K562 (cell line): ENCODE measurements around the gene POU2AF1. TPM values are rescaled to one million over a fixed set of nuclear protein-coding genes. Genes with fewer than 3 reads are reported as not detected.

ENCODE experiments used
- ATAC-seq: fragments of 200-7000 bp; cut with Tn5 transposase; 3 replicates; pipeline ENCODE4 v1.9.1; 2020; ENCODE audit warnings: moderate library complexity
- BruUV-seq: library from RNA; stranded (reverse); fragments of 400-500 nt; replicated peaks from 2 replicates; lab custom pipeline; 2021; lab: Mats Ljungman, UMichigan
- CTCF ChIA-PET: fragments of 300-600 bp; formaldehyde crosslinking; extraction: SDS; loops from one replicate; lab custom pipeline; 2021; ENCODE audit warnings: low intra/inter-chr PET ratio; lab: Yijun Ruan, JAX
- POLR2A ChIA-PET: fragments of 300-600, 350-650 bp; sonication (Branson Sonifier 250); formaldehyde crosslinking; extraction: SDS; loops from one replicate; lab custom pipeline; 2021; ENCODE audit warnings: antibody characterized with exemption, inconsistent platforms; lab: Yijun Ruan, JAX
- DNase-seq, 4 experiments: peaks; one replicate each; pipeline versions ENCODE4 v3.0.0 to v3.0.0-alpha.2; 2011 to 2018; ENCODE audit warnings: low spot score in 3 of 4, mixed read lengths in 3 of 4; ENCODE audit errors: extremely low read depth in 1 of 4
- FAIRE-seq: peaks from 2 replicates; lab custom pipeline; 2011; peaks lifted over from hg19 to GRCh38; lab: Jason Lieb, UNC
- H2AFZ ChIP-seq: 2 replicates; pipeline ENCODE4 v1.6.0; 2011; ENCODE audit warnings: low read depth, low read length, control low read depth, inconsistent platforms
- H3K27ac ChIP-seq: fragments of 200-600 bp; 3 replicates; pipeline ENCODE4 v1.8.0; 2011; ENCODE audit warnings: low read depth, mild to moderate bottlenecking, control low read depth, inconsistent platforms, low read length, moderate library complexity, mixed read lengths; ENCODE audit errors: extremely low read depth
- H3K27me3 ChIP-seq, 2 experiments: fragments of 300-600 bp in 1 of 2; 2 replicates in 1 of 2; 3 replicates in 1 of 2; pipeline versions ENCODE4 v1.6.0 to v1.8.0; 2011; ENCODE audit warnings: inconsistent platforms in 2 of 2, low read length in 2 of 2, mild to moderate bottlenecking in 1 of 2, mixed read lengths in 1 of 2, moderate library complexity in 1 of 2; ENCODE audit not compliant: control insufficient read depth in 2 of 2, insufficient read depth in 2 of 2
- H3K36me3 ChIP-seq: fragments of 300-600 bp; 3 replicates; pipeline ENCODE4 v1.8.0; 2011; ENCODE audit warnings: mild to moderate bottlenecking, low read length, inconsistent platforms; ENCODE audit not compliant: control insufficient read depth, insufficient read depth
- H3K4me1 ChIP-seq, 2 experiments: fragments of 200-600 bp in 1 of 2; replicated peaks in 1 of 2; 2 replicates in 1 of 2; 3 replicates in 1 of 2; pipeline versions ENCODE4 v1.5.1 to v1.8.0; 2011; ENCODE audit warnings: inconsistent platforms in 2 of 2, low read length in 2 of 2, mild to moderate bottlenecking in 1 of 2, mixed read lengths in 1 of 2, moderate library complexity in 1 of 2; ENCODE audit not compliant: control insufficient read depth in 2 of 2, insufficient read depth in 2 of 2
- H3K4me2 ChIP-seq: 2 replicates; pipeline ENCODE4 v1.6.1; 2011; ENCODE audit warnings: low read length, control low read depth, inconsistent platforms, mixed read lengths; ENCODE audit not compliant: insufficient read depth
- H3K4me3 ChIP-seq: fragments of 200-600 bp; sonication (generic), shearing (Covaris generic); 2 replicates; pipeline ENCODE4 v1.5.1; 2016; ENCODE audit warnings: control low read depth, inconsistent platforms
- H3K79me2 ChIP-seq: fragments of 200-600 bp; 3 replicates; pipeline ENCODE4 v1.8.0; 2011; ENCODE audit warnings: low read length, inconsistent platforms; ENCODE audit not compliant: control insufficient read depth, insufficient read depth
- H3K9ac ChIP-seq, 2 experiments: 2 replicates each; pipeline versions ENCODE4 v1.6.0 to v1.6.1; 2011; ENCODE audit warnings: low read depth in 2 of 2, low read length in 2 of 2, control low read depth in 1 of 2, inconsistent platforms in 1 of 2, mild to moderate bottlenecking in 1 of 2, mixed read lengths in 1 of 2; ENCODE audit not compliant: insufficient read depth in 1 of 2
- H3K9me1 ChIP-seq: one replicate; pipeline ENCODE4 v1.6.0; 2011; ENCODE audit warnings: inconsistent platforms, mild to moderate bottlenecking, low read length, moderate library complexity; ENCODE audit not compliant: control insufficient read depth, insufficient read depth
- H3K9me3 ChIP-seq: replicated peaks from 2 replicates; pipeline ENCODE4 v1.5.1; 2011; ENCODE audit warnings: low read depth, low read length, inconsistent platforms; ENCODE audit not compliant: control insufficient read depth, insufficient read depth
- H4K20me1 ChIP-seq: replicated peaks from 2 replicates; pipeline ENCODE4 v1.6.1; 2011; ENCODE audit warnings: low read length, inconsistent platforms, mixed read lengths; ENCODE audit not compliant: control insufficient read depth, insufficient read depth
- CREBBP ChIP-seq: IDR thresholded peaks from one replicate; pipeline ENCODE4 v1.6.1; 2012; ENCODE audit warnings: low read depth, mild to moderate bottlenecking, control low read depth, inconsistent platforms, low read length
- CTBP1 ChIP-seq: fragments of 450-650 bp; IDR thresholded peaks from 2 replicates; pipeline ENCODE4 v1.6.1; 2016; ENCODE audit warnings: borderline replicate concordance
- DDX20 ChIP-seq: fragments of 450-650 bp; IDR thresholded peaks from 2 replicates; pipeline ENCODE4 v1.6.1; 2016; ENCODE audit warnings: missing genetic modification characterization, low read depth, mild to moderate bottlenecking, missing compliant biosample characterization, moderate library complexity
- MAFK ChIP-seq: IDR thresholded peaks from 2 replicates; pipeline ENCODE4 v1.6.1; 2011; ENCODE audit warnings: low read length, improper control_type of control experiment
- NCOR1 ChIP-seq: fragments of 450-650 bp; IDR thresholded peaks from 2 replicates; pipeline ENCODE4 v1.6.1; 2016; ENCODE audit warnings: mild to moderate bottlenecking, moderate library complexity
- SRSF1 ChIP-seq: fragments of 200-400 bp; formaldehyde crosslinking; IDR thresholded peaks from 2 replicates; pipeline ENCODE4 v1.6.1; 2017; ENCODE audit warnings: mild to moderate bottlenecking, low read depth, low read length, moderate library complexity
- U2AF2 ChIP-seq: fragments of 200-400 bp; formaldehyde crosslinking; optimal IDR thresholded peaks from 2 replicates; pipeline ENCODE3; 2017; ENCODE audit warnings: low read depth, mild to moderate bottlenecking, low read length
- YY1 ChIP-seq, 3 experiments: IDR thresholded peaks; 2 replicates each; pipeline ENCODE4 v1.6.1; 2011; ENCODE audit warnings: low read length in 2 of 3, mild to moderate bottlenecking in 2 of 3, moderate library complexity in 2 of 3, borderline replicate concordance in 1 of 3, control low read depth in 1 of 3, low read depth in 1 of 3; ENCODE audit not compliant: insufficient read depth in 3 of 3, insufficient replicate concordance in 2 of 3, control insufficient read depth in 1 of 3, insufficient read length in 1 of 3; ENCODE audit errors: extremely low read depth in 1 of 3
- ZFX ChIP-seq: sonication (generic); formaldehyde crosslinking; IDR thresholded peaks from 2 replicates; pipeline ENCODE4 v1.8.0; 2022; ENCODE audit warnings: mild to moderate bottlenecking, missing genetic modification reagents, moderate library complexity
- ZNF316 ChIP-seq: fragments of 450-650 bp; IDR thresholded peaks from 2 replicates; pipeline ENCODE4 v1.6.1; 2016
- ZNF655 ChIP-seq: fragments of 250-450 bp; sonication (Bioruptor Pico); IDR thresholded peaks from 2 replicates; pipeline ENCODE4 v1.5.0; 2021
- WGBS: fragments of 100-300 bp; shearing (Covaris generic); methylation state at CpG from one replicate; pipeline ENCODE4 v1.1.6; 2016; ENCODE audit warnings: low coverage, mixed read lengths; ENCODE audit not compliant: insufficient coverage; ENCODE audit errors: missing lambda C conversion rate; 5-methylcytosine and 5-hydroxymethylcytosine counted together
- in situ Hi-C: fragments of 300-500 bp; cut with MboI; formaldehyde crosslinking; loops from 4 replicates; pipeline ENCODE4 v1.15.0; 2018; ENCODE audit warnings: inconsistent platforms, mixed read lengths
- intact Hi-C: fragments of 100-400 bp; cut with micrococcal nuclease; formaldehyde crosslinking; loops from 2 replicates; pipeline ENCODE4 v1.14.2; 2022
- polyA plus RNA-seq, 8 experiments: library from polyadenylated mRNA; depleted of rRNA in 4 of 8; stranded (reverse) in 5 of 8; unstranded in 3 of 8; fragments of >200 nt; fragmentation: Nextera tagmentation in 2 of 8; fragmentation: Illumina TruSeq in 1 of 8; extraction: Ambion mirVana in 2 of 8; extraction: Trizol in 1 of 8; gene quantifications; 2 replicates each; pipeline versions ENCODE4 v1.2.1 to v1.2.3, GENCODE V29; 2011 to 2014; ENCODE audit warnings: inconsistent platforms in 1 of 8, missing spikeins in 1 of 8
- total RNA-seq, 7 experiments: library from RNA; depleted of rRNA in 6 of 7; stranded (reverse); fragments of >200 nt in 6 of 7; fragmentation: Illumina TruSeq in 2 of 7; extraction: Trizol in 2 of 7; gene quantifications; 2 replicates each; pipeline versions ENCODE4 v1.2.1 to v1.2.3, GENCODE V29; 2011 to 2021; ENCODE audit warnings: low replicate concordance in 1 of 7
- TF ChIP-seq, protein P1 (sequence below): IDR thresholded peaks from 3 replicates; pipeline ENCODE4 v1.6.1; 2011; ENCODE audit warnings: borderline replicate concordance, mild to moderate bottlenecking; ENCODE audit not compliant: insufficient read length, insufficient read depth

Gene POU2AF1
- total and polyA plus RNA-seq, 9 of the 15 experiments (the other 6 are each of a cell fraction or from before 2014, with no cell fraction given): 0.09 TPM; not detected in 8

- DNase-seq (no peak), FAIRE-seq (no peak), ATAC-seq (no peak)
- Histone ChIP-seq H3K27ac (no peak overlapping the region), H3K79me2 (no peaks in the 10 kb centered on the region), H3K4me2 (no peak overlapping the region), H2AFZ (no peak overlapping the region), H3K9ac (no peak overlapping the region), H3K9me1 (no peaks in the 10 kb centered on the region), H3K27me3 (peaks cover 0 to 6% of the 10 kb centered on the region in 2 experiments; a peak in 1 of 5 replicates), H3K4me1 (peaks cover 0 to 3% of the 10 kb centered on the region in 2 experiments; a peak in 1 of 5 replicates), H3K9me3 (no peaks in the 10 kb centered on the region), H4K20me1 (no peaks in the 10 kb centered on the region), H3K4me3 (no peak overlapping the region), H3K36me3 (no peaks in the 10 kb centered on the region)
- ChIA-PET POLR2A (interaction anchor here (0.6 kb wide), 1 partner anchor 1944 kb away, joined by 3 read pairs; no protein-coding TSS in a partner anchor), CTCF (no interaction called here)
- intact Hi-C loops: no loop called here
- TF ChIP-seq ZNF316 (peak; percentile 36; the same call in 1 of the 2 replicates), YY1 (IDR thresholded peaks at IDR 0.05; ENCODE audit: borderline replicate concordance in 1 of 3, control insufficient read depth in 1 of 3, extremely low read depth in 1 of 3, insufficient read depth in 3 of 3, insufficient read length in 1 of 3, insufficient replicate concordance in 2 of 3, low read depth in 1 of 3, low read length in 2 of 3) (no peak), MAFK (peak; percentile 3; the same call in 1 of the 2 replicates)
- 1% methylated on average over 6 of the region's 6 CpGs for WGBS
- no TSS peak for BruUV-seq
- in situ Hi-C loops: no loop called here
Observed at GRCh38 chr11:111361874-111362273, 17.2 kb downstream of the POU2AF1 start.

GRCh38 chr11:111361052-111361801, 17.8 kb downstream of the POU2AF1 start:
- no peaks in the 10 kb centered on the region for H3K9me1 ChIP-seq
- no peak overlapping the region for H3K9ac ChIP-seq
- no peak for DNase-seq
- H3K4me2 ChIP-seq: no peak overlapping the region
- no peak overlapping the region for H3K4me3 ChIP-seq
- in situ Hi-C loops: no loop called here
- CTCF ChIA-PET: no interaction called here
- peaks cover 0 to 3% of the 10 kb centered on the region in 2 experiments; a peak in 1 of 5 replicates for H3K4me1 ChIP-seq
- H3K27me3 ChIP-seq: peaks cover 0 to 5% of the 10 kb centered on the region in 2 experiments; a peak in 1 of 5 replicates
- no peak for FAIRE-seq
- H3K9me3 ChIP-seq: no peaks in the 10 kb centered on the region
- no peaks in the 10 kb centered on the region for H4K20me1 ChIP-seq
- POLR2A ChIA-PET: interaction anchor here (0.6 kb wide), 1 partner anchor 1943 kb away, joined by 3 read pairs; no protein-coding TSS in a partner anchor
- H3K27ac ChIP-seq: no peak overlapping the region
- H3K36me3 ChIP-seq: no peaks in the 10 kb centered on the region
- intact Hi-C loops: no loop called here
- no peak overlapping the region for H2AFZ ChIP-seq
- WGBS: 0% methylated on average over 7 of the region's 7 CpGs
- BruUV-seq: no TSS peak
- ATAC-seq: no peak
- no peaks in the 10 kb centered on the region for H3K79me2 ChIP-seq
- TF ChIP-seq ZNF655 (CRISPR knock-in tag) (no peak), DDX20 (tag) (no peak), U2AF2 (no peak), NCOR1 (no peak), CTBP1 (no peak), ZFX (no peak), SRSF1 (no peak), CREBBP (no peak), MAFK (no peak)
- TF ChIP-seq, protein P1, sequence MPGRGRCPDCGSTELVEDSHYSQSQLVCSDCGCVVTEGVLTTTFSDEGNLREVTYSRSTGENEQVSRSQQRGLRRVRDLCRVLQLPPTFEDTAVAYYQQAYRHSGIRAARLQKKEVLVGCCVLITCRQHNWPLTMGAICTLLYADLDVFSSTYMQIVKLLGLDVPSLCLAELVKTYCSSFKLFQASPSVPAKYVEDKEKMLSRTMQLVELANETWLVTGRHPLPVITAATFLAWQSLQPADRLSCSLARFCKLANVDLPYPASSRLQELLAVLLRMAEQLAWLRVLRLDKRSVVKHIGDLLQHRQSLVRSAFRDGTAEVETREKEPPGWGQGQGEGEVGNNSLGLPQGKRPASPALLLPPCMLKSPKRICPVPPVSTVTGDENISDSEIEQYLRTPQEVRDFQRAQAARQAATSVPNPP: no peak
